ENCODE results near the gene SPRYD7. TPM values are rescaled to one million over a fixed set of nuclear protein-coding genes. Genes with fewer than 3 reads are reported as not detected.

Gene SPRYD7, protein sequence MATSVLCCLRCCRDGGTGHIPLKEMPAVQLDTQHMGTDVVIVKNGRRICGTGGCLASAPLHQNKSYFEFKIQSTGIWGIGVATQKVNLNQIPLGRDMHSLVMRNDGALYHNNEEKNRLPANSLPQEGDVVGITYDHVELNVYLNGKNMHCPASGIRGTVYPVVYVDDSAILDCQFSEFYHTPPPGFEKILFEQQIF
- total RNA-seq = 1 to 10 TPM; 4.9 to 5.9 TPM

DNA sequence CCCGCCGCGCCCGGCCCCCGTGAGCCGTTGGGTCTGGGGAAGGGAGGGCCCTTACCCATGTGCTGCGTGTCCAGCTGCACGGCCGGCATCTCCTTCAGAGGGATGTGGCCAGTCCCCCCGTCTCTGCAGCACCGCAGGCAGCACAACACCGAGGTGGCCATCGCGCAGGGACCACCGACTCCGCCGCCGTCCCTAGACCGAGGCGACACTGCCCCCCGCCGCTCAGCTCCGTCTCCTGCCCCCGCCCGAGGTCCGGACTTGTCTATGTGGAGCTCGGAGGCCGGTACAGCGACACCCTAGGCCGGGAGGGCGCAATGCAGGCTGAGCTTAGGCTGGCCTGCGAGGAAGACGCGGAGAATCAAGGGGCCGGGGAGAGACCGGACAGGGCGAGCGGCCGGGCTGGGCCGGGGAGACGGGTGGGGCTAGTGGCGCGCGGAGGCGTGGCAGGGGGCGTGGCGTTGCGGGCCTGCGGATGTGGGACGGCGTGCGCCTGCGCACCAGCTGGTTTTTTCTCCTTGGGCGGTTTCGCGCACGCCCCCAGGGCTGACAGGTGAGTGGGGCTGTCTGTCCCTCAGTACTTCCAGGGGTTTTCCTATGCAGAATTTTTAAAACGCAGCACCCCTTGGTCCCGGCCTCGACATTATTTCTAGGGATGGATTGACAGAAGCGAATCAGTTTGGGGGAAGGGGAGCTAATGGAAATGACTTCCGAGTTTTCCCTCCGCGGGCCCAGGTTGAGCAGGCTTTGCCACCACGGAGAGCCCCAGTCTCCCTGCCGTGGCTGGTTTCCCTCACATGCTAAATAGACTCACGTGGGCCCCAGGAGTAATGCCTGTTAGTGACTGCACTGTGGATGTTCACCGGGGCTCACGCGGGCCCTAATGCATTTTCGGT lies at the start of gene SPRYD7:
TSS of gene SPRYD7 (minus strand) at position 266 of the 893 bp plus-strand sequence. CDS start at position 161, 105 bp downstream.
- ATAC-seq = peak; percentile 97
- H3K27ac ChIP-seq = peak within 1 kb of the TSS; percentile 77 to 89 (median 85)
- intact Hi-C loops (cut with DNase I) = no loop called here
- H3K36me3 ChIP-seq (replicated peaks in 1 of 2; ENCODE audit: insufficient read depth in 1 of 2, low read depth in 2 of 2) = no peaks in the 10 kb centered on the region
- peak; percentile 98 to 99 (median 99) for DNase-seq
- H3K9me3 ChIP-seq = no peaks in the 10 kb centered on the region
- no peaks in the 10 kb centered on the region for H3K27me3 ChIP-seq
- peaks cover 35% of the 10 kb centered on the region for H3K4me1 ChIP-seq
- 0% methylated on average over 9 to 67 of the region's 71 CpGs for WGBS, 2 donors
- peak within 1 kb of the TSS; percentile 79 to 81 for H3K4me3 ChIP-seq
- peak; percentile 56 to 83 (median 78) for TF ChIP-seq POLR2A (IDR thresholded peaks at IDR 0.05)
- TF ChIP-seq, protein P1, sequence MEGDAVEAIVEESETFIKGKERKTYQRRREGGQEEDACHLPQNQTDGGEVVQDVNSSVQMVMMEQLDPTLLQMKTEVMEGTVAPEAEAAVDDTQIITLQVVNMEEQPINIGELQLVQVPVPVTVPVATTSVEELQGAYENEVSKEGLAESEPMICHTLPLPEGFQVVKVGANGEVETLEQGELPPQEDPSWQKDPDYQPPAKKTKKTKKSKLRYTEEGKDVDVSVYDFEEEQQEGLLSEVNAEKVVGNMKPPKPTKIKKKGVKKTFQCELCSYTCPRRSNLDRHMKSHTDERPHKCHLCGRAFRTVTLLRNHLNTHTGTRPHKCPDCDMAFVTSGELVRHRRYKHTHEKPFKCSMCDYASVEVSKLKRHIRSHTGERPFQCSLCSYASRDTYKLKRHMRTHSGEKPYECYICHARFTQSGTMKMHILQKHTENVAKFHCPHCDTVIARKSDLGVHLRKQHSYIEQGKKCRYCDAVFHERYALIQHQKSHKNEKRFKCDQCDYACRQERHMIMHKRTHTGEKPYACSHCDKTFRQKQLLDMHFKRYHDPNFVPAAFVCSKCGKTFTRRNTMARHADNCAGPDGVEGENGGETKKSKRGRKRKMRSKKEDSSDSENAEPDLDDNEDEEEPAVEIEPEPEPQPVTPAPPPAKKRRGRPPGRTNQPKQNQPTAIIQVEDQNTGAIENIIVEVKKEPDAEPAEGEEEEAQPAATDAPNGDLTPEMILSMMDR (IDR thresholded peaks at IDR 0.05) = peak; percentile 92 to 98 (median 97)

DNA sequence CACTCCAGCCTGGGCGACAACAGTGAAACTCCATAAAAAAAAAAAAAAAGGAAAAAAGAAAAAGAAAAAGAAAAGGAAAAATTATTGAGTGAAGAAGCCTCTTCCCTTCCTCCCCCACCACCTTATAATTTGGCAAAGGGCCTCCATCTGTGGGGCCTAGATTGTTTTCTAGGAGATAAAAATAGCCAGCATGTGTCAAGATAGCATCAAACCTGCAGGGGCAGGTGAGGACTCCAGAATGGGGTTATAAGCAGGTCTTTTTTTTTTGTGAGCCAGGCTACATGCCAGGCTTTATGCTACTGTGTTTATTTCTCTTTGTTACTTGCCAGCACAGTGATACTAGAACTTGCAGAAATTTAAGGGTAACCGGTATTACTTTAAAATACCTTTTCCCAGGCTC lies 49.0 kb upstream of the SPRYD7 start:
- WGBS, 2 donors = 29 to 34% methylated on average over 2 of the region's 2 CpGs

DNA sequence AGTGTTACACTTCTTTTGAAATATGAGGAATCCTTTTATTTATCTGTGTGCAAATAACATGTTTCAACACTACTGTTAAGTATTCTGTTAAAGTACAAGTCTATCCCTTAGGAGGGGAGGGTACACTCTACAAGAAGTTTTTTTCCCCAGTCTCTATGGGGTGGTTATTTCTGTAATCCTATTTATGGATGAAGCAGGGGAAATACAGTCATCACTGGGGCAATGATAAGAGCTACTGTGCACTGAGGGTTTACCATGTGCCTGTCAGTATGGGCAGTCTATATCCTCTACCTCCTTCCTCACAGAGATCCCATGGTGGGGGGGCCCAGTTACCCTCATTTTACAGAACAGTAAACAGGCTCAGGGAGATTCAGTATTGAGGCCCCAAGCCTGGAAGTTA lies 44.1 kb upstream of the SPRYD7 start:
- intact Hi-C loops (cut with DNase I) = loop anchor here (10.0 kb wide), 1 partner anchor 555 kb away; no protein-coding TSS in a partner anchor
- Histone ChIP-seq H3K27me3 (no peaks in the 10 kb centered on the region), H3K4me3 (no peak overlapping the region), H3K4me1 (peaks cover 7% of the 10 kb centered on the region), H3K27ac (no peak overlapping the region), H3K36me3 (replicated peaks in 1 of 2; ENCODE audit: insufficient read depth in 1 of 2, low read depth in 2 of 2) (no peaks in the 10 kb centered on the region), H3K9me3 (no peaks in the 10 kb centered on the region)
- TF ChIP-seq POLR2A (IDR thresholded peaks at IDR 0.05) = no peak
- TF ChIP-seq, protein P1 (IDR thresholded peaks at IDR 0.05) = no peak
- ATAC-seq (no peak), DNase-seq (no peak)

More for the DNA sequence above, 49.0 kb upstream of the SPRYD7 start:
- DNase-seq (peak in 2 of 4 donors; percentile 40 to 58), ATAC-seq (peak; percentile 48)
- H3K36me3 ChIP-seq (replicated peaks in 1 of 2; ENCODE audit: insufficient read depth in 1 of 2, low read depth in 2 of 2) = no peaks in the 10 kb centered on the region
- no peaks in the 10 kb centered on the region for H3K27me3 ChIP-seq
- no peaks in the 10 kb centered on the region for H3K9me3 ChIP-seq
- H3K4me1 ChIP-seq = peaks cover 11% of the 10 kb centered on the region
- no peak overlapping the region for H3K4me3 ChIP-seq
- intact Hi-C loops (cut with DNase I) = loop anchor here (10.0 kb wide), 1 partner anchor 550 kb away; no protein-coding TSS in a partner anchor
- H3K27ac ChIP-seq = no peak overlapping the region
- TF ChIP-seq, protein P1 (IDR thresholded peaks at IDR 0.05) = no peak
- no peak for TF ChIP-seq POLR2A (IDR thresholded peaks at IDR 0.05)

DNA sequence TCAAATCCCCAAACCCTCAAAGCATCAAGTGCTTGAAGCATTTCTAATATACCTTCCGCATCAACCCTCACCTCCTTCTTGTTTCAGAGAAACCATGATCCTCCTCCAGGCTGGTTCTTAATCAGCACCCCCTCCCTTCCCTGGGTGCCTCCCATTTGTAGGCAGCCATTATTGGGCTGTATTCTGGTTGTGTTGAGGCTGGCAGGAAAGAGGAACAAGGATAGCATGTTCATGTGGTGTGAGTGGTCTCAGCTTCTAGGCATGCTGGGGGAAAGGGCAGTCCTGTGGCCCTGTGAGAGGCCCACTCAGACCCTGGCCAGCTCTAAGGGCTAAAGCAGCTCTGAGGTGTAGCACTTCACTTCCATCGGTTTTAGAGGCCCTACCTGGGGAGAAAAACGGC lies 41.9 kb upstream of the SPRYD7 start:
- DNase-seq = no peak
- no peaks in the 10 kb centered on the region for H3K27me3 ChIP-seq
- TF ChIP-seq, protein P1 (IDR thresholded peaks at IDR 0.05) = no peak
- TF ChIP-seq POLR2A (IDR thresholded peaks at IDR 0.05) = no peak
- WGBS, 2 donors = 82% methylated on average over 3 of the region's 3 CpGs
- no peak overlapping the region for H3K27ac ChIP-seq
- H3K36me3 ChIP-seq (replicated peaks in 1 of 2; ENCODE audit: insufficient read depth in 1 of 2, low read depth in 2 of 2) = no peaks in the 10 kb centered on the region
- intact Hi-C loops (cut with DNase I) = no loop called here
- no peak for ATAC-seq
- H3K4me3 ChIP-seq = no peak overlapping the region
- H3K9me3 ChIP-seq = no peaks in the 10 kb centered on the region
- peaks cover 8% of the 10 kb centered on the region for H3K4me1 ChIP-seq
